SHP77 treated with DMSO at 0.1 percent for 48 hours (cell line): Measurements from ENCODE around the gene DMRT3.

Experiments used
- DNase-seq: peaks from one replicate; lab custom pipeline; 2025; lab: John Stamatoyannopoulos, UW

Gene DMRT3

DNA sequence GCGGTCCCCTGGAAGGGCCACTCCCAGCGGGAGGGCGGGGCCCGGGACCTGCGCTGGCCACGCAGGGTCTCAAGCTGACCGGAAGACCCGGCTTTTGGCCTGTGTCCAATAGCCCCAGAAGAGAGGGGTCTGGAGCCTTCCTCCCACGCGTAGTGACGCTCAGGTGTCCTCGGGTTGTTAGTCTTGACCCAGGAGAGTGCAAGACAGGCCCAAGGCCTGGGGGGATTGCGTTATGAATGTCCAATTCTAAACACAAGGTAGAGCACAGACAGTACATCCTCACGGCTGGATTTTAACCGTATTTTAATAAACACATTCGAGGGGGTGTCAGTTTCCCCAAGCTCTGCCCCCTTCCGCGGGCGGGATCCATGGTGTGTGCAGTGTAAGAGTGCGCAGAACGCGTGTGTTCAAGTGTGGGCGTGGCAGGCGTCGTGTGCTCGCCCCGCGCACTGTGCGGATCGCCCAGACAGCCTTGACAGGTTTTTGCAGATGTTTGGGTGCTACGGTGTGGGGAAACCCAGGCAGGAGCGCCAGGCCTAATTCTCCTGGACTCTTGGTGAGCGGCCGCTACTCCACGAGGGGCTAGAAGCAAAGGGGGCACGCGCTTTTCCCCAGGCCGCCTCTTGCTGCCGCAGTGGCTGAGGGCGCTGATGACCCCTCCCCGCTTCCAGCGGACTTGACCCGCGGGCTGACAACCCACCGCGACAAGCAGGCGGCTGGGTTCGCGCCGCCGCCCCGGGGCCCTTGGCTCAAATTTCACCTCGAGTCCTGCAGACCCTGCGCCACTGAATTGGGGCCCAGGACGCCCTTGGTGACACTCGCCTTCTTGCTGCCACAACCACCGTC, 6.1 kb upstream of the DMRT3 start:
- DNase-seq, result no peak

DNA sequence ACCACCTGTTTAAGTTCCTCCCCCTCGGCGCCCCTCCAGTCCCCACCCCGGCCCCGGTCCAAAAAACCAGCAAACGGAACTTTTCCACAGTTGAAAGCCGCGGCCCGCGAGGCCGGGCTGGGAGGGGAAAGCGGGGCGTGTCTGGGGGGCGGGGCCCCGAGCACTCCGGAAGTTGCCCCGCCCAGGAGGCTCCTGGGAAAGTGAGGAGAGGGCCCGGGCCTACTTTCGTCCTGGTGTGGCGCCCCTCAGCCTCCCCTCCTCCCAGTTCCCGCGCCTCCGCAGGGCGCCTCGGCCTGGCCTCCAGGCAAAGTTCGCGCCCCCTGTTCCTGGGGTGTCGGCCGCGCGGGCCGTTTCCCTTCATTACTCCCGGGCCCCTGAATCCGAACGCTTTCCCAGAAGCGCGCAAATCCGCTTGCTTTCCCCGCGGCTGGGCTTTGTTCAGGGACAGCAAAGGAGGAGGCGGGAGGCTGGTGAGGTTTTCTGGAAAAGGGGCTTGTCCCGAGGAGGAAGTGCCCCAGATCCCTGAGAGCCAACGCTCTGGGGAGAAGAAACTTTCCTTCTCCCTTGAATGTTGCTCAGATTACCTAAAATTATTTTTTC, 4.5 kb upstream of the DMRT3 start:
- no peak for DNase-seq

DNA sequence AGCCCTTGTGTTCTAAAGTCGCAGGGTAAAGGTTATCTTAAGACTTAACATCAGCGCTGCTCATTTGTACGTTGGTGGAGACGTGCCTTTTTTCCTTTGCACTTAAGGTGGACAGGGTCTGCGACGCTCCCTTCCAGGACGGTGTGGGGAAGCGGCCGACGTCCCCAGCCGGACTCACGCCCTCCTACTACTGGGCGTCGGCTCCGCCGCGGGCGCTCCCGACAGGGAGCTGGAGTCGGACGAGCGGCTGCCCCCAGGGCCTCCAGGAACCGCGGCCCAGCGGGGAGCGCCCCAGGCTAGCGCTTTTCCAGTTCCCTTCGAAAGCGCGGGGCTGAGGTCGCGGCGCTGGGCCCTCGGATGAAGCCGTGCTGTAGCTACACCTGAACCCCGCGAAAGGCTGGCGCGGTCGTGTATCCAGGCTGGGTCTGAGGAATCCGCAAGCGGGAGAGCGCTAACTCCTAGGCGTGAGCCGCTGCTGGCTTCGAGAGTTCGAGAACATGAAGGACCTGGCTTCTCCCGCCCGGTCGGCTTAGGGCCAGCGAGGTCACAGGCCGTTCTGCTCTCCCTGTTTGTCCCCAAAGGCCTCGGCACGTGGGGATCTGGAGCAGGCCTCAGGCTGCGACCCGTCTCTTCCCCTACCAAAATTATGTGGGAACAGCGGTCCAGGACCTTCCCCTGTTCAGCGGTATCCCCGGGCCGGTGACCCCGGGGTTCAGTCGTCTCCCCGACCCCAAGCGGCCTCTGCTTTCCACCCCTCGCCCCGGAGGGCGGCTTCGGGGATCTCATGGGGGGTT, 3.8 kb upstream of the DMRT3 start:
- no peak for DNase-seq

DNA sequence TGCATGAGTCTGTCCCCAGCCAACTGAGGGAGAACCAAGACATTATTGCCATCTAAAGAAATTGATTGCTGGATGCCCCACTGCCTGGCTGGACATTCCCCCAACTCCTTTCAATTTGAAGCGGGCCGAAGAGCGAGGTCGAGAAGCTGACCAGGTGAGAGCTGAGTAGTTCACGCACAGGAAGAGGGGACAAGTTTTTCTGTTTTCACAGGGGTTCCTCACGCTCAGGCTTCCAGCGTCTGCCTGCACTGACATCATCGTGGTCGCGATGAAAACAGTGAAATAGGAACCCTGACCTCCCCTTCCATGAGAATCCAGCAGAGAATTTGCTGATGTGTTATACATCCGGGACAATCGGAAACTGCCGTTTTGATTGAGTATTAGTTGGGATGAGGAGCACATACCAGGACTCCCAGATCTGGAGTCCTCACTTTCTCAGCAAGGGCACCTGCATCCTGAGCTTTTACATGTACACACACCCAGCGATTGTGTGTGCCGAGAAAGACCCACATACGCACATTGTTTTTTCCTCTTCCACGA, 3.1 kb upstream of the DMRT3 start:
- no peak for DNase-seq

DNA sequence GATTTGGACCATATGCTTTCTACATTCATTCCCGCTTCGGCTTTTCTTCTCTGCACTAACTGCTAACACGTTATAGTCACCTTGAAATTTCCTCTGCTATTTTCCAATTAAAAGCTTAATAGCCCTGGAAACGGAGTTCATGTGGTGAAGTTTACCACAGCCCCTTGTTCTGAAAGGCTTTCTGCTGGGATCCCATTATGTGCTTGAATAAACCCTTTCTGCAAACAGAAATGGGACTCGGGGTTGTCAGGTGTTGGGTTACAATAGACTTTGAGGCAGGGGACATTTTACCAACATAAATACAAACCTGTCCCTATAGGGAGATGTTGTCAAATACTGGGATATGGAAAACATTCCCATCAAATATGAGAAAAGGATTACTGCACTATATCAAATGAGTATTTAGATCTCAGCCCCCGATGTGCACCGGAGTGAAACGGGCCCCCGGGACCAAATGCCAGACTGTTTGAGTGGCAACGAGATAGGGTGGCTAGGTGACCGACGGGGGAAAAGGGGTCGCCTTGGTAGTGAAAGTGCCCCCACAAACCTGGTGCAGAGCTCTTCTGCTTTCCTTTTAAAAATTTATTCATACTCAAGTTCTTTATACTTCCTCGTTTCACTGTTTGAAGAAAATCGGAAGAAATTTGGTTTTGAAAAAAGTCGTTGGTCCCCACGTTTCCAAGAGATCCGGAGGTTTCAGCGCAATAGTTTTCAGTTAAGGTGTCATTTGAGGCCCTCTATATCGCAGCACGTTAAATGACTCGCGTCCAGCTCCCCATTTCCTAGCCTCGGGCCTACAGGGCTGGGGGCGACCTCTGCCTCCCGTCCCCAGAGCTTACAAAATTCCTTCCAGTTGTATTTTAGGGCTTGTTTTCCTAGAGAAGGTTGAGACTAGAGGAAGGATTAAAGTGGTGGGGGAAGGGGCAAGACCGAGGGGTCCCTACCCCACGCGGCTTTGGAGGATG, 2.1 kb upstream of the DMRT3 start:
- DNase-seq, result no peak

DNA sequence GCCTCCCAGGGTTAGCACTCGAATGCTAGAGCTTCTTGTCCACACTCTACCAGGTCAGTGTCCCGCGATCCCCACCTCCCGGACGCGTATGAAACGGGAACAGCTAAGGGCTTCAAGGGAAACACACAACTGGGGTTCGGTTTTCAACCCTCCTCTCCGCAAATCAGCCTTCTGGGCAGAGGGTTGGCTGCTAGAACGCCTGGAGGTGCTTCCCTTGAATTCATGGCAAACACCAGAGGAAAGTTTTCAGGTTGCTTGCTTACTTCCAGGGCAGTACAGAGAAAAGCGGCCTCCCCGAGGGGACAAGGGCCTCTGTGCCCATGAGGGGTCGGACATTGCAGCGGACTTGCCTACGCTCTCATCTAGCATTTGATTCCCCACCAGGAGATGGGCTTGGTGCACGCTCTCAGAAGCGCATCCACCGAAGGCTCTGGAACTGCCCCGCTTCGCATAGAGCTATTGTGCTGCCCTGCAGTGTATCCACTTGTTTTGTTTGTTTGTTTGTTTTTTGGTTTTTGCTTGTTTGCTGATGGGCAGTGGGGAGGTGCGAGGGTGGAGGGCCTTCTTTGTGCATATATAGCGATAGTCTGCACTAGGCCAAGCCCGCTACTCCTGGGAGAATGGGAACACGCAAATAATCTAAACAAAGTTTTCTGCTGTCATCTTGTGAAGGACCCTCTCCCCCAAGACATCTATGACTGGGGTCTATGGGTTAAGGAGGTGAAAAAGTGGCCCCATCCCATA, 1.3 kb upstream of the DMRT3 start:
- no peak for DNase-seq

DNA sequence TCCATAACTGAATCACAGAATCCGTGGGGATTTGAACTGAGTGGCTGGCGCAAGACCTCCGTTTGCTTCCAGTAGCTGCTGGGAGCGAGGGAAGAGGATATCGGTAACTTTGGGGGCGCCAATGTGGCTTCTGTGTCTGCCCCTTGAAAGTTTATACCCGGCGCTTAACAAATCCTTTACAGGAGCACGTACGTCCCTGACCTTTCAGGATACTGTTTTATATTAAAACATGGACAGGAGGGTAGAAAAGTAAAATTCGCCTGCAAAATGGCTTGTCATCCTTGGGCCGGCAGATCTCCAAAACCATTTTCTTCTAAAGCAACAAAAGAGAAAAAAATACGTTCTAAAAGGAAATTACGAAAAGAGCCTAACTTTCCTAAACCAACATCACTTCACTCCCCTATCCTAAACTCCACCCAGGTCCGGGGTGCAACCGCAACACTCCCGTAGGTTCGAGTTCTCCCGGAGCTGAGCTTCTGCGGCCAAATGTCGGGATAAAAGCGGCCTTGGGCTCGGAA, 656 bp upstream of the DMRT3 start:
- DNase-seq, result no peak

DNA sequence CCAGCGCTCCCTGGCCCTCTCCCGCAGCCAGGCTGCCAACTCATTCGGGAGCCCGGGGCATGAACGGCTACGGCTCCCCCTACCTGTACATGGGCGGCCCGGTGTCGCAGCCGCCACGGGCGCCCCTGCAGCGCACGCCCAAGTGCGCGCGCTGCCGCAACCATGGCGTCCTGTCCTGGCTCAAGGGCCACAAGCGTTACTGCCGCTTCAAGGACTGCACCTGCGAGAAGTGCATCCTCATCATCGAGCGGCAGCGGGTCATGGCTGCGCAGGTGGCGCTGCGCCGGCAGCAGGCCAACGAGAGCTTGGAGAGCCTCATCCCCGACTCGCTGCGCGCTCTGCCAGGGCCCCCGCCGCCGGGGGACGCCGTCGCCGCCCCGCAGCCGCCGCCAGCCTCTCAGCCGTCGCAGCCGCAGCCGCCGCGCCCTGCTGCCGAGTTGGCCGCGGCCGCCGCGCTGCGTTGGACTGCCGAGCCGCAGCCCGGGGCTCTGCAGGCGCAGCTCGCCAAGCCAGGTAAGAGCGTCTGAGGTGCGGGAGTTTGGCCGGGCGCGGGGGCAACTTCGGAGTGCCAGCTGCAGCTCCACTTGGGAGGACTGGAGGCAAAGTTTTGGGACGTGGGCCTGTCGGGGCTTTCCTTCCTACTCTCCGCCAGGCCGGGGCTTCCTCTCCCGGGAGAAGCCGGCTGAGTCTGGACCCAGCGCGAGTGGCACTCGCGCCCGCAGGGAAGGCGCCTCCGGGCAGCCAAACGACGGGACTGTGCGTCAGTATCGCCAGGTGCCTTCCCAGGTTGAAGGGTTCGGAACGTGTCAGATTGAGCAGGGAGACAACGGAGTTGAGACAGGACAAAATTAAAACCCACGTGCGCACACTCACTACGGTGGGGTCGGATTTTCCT, 735 bp downstream of the DMRT3 start:
- no peak for DNase-seq

DNA sequence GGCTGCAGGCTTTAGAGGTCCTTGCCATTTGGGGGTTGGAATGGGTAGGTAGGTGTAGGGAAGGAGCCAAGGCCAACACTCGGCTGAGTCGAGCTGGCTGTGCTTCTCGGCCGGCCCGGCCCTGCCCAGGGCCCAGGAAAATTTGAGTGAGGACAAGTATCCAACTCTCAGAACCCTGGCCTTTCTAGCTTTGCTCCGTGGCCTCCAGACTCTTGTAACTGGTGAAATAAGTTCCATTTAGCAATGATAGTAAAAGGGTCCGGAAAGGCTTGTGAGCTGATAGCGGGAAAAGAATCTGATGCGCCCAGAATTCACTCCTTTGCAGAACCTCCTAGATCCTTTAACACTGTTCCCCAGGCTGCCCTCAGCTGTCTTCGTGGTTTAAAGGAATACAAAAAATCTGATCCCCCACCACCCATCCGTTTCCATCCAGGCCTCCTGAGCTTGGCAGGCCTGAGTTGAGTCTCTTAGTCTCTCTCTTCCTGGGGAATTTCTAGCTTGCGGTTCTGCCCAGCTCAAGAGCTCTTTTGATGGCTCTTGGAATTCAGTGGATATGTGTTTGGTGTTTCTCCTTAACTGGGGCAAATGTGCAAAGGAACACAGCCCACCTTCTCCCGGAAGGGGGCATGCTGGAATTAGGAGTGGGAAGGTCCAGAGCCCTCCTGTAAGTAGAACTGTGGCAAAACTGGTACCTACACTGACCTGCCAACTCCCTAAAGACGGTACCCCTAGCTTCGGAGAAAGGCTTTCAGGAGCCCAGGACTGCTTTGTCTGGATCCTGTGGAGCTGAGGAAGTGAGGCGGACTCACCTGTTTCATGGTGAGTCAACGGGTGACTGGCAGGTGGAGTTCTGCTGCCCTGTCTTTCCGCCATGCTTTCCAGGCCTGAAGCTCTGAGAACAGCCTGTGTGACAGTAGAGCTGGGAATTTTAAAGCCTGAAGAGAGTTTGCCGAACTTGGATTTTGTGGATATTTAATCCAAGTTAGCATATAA, 1.7 kb downstream of the DMRT3 start:
- no peak for DNase-seq

DNA sequence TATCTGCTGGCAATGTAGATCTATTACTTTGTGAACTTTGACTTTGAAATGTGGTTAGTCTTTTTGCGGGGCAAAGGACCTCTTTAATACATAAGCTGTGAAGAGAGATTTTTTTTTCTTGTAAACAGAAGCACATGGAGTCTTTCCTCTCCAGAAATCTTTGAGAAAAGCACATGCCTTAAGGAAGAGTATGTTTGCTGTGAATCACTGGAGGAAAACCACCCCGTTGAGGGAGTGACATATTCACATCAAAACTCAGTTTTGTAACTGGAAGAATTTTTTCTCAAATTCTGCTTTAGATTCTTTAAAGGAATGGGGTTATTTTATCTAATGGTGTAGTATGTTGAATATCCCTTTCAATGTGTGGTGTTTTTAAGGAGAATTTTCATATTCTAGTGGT, 3.5 kb downstream of the DMRT3 start:
- no peak for DNase-seq

DNA sequence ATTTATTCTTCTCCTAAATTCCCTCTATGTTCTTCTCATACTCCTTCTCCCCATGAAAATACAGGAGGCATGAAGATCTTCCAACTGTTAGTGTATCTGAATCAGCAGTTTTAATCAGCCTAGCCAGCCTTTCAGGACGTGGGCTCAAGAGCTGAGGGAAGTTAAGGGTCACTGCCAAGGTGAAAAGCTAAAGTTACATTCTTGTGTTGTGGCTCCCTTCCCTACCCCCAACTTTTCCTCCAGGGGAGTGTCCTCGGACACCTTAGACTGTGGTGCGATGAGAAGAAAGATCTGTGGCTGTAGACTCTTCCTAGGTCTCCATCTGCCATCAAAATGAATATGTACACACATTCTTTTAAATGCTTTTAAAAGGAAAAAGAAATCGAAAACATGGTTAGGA, 4.2 kb downstream of the DMRT3 start:
- DNase-seq, result no peak

DNA sequence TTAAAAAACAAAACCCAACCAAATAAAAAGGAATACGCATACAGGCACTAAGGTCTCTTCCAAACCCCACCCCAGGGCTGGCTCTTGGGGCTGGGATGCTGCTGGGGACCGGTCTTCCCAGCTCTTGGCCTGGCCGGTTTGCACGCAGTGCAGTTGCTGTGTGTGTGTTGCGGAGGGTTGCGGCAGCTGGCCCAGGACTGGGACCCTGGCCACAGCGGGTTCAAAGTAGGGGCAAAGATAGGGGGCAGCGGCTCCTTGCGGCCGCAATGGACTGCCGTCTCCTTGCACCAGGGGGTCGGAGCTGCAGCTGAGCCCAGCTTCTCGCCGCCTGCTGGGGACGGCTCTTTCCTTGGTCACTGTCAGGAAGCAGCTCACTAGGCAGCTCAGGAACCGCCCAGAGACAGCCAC, 5.0 kb downstream of the DMRT3 start:
- DNase-seq, result no peak

DNA sequence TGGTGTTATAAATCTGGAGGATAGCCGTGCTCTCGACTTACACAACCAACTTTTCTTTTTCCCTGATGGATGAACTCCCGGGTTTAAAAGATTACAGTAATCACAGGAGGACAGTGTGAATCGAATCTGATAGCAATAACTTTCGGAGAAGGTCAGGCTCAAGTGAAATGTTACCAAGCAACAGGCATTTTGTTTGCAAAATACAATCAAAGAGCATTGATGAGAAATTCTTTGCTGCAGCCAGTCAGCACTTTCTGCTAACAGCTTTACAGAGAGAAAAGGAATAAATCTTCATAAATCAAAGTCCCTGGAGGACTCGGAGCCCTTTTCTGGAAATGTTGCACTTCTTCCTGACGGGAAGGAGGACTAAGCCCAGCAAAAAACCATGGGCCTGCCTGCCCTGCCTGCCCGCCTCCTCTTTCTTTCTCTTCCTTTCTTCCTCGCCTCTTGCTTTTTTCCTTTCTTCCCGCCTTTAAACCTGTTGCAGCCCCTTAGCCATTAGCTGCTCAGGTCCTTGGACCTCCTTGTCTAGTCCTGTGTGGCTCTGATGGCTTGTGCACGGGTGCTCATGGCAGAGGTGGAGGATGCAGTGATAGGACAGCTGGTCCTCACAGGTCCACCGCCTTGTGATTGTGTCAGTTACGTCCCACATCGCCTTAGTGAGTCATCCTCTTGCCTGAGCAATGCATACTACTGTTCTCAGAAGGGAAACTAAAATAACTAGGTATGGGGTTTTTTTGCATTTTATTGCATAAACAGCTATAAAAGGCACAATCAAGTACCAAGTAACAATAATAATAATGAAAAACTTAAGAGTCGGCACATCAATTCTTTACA, 6.2 kb downstream of the DMRT3 start:
- no peak for DNase-seq

DNA sequence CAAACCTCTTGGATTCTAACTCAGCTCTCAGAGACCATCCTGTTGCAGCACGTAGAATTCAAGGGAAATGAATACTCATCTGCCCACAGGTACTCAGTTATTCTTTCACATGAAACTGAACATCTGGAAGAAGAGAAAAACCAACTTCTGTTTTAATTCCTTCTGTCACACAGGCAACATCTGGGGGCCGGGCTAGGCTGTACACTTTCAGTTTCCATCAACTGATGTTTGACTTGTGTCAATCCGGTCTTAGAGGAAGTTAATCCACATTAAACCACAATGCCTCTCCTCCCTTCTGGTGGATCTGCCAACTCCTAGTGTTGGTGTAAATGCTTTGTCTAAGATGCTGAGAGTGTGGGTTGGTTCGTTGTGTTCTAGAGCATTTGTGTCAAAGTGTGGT, 17.6 kb downstream of the DMRT3 start:
- no peak for DNase-seq

DNA sequence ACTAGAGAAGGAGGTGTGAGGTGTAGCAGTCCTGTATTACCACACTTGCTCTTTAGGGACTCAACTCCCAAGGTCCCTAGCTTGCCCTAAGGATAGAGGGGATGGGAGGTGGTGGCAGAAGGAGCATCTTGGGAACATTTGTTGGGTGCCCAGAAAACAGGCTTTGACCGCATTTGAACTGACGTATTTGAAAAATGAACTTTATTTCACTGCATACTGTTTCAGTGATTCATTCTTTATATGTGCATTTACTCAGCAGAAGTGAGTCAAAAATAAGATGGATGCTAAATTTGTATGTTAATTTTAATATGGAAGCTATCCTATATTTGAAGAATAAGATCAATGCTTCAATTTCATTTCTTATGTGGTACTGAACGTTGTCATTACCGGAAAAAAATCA, 18.7 kb downstream of the DMRT3 start:
- no peak for DNase-seq

DNA sequence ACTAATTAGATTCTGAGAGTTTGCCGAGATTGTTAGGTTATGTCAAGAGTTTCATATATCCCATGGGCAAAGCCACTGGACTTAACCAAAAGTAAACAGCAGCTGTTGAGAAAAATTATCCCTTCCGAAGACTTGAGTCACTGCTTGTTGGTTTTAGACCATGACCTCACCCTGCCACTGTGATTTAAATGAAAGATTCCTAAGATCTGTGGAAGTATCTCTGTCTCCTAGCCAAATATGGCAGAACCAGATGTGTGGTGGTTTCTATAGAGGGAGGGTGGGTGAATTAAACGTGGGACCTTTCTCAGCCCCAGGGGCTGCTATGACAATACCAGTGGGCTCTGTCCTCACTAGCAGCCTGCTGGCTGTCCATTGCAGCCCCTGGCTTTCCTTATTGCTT, 19.3 kb downstream of the DMRT3 start:
- no peak for DNase-seq
